Activated naive CD4-positive, alpha-beta T cell (primary cell): ENCODE results near the gene LRRIQ1.
"Not testable (repeated sequence)": the region's sequence is repeated elsewhere in the genome, so short reads cannot be mapped to it uniquely, and the experiment has no call there.

Experiments
- DNase-seq, 4 experiments: peaks; one replicate each; lab custom pipeline; 2025; lab: John Stamatoyannopoulos, UW

LRRIQ1 gene

GRCh38 chr12:85036234-85036707, at the start of gene LRRIQ1, which contains the start of gene TSPAN19:
LRRIQ1 (plus strand) TSS chr12:85036351; CDS start chr12:85038177, 1,826 bp downstream.
TSPAN19 (minus strand) TSS chr12:85036277; CDS start chr12:85029946, 6,331 bp downstream.
- DNase-seq: no peak

GRCh38 chr12:84986586-84986985, 49.6 kb upstream of the LRRIQ1 start:
- DNase-seq: no peak

GRCh38 chr12:84994426-84994825, 41.7 kb upstream of the LRRIQ1 start:
- no peak for DNase-seq

GRCh38 chr12:84995641-84996040, 40.5 kb upstream of the LRRIQ1 start:
- DNase-seq: no peak

- DNase-seq: no peak
Measured at GRCh38 chr12:84996759-84997158, 39.4 kb upstream of the LRRIQ1 start.

GRCh38 chr12:84998341-84998740, 37.8 kb upstream of the LRRIQ1 start:
- no peak for DNase-seq

GRCh38 chr12:85000729-85001128, 35.4 kb upstream of the LRRIQ1 start:
- DNase-seq: no peak

- DNase-seq: no peak
Measured at GRCh38 chr12:85002778-85003296, 33.3 kb upstream of the LRRIQ1 start.

GRCh38 chr12:85004204-85004603, 31.9 kb upstream of the LRRIQ1 start:
- no peak for DNase-seq

GRCh38 chr12:85005047-85005446, 31.1 kb upstream of the LRRIQ1 start:
- DNase-seq: not testable (repeated sequence)

GRCh38 chr12:85005615-85006014, 30.5 kb upstream of the LRRIQ1 start:
- no peak for DNase-seq

- no peak for DNase-seq
Measured at GRCh38 chr12:85006206-85006605, 29.9 kb upstream of the LRRIQ1 start.

- no peak for DNase-seq
Measured at GRCh38 chr12:85007836-85008235, 28.3 kb upstream of the LRRIQ1 start.

- DNase-seq: no peak
Measured at GRCh38 chr12:85016413-85016812, 19.7 kb upstream of the LRRIQ1 start.

- no peak for DNase-seq
Measured at GRCh38 chr12:85017133-85017532, 19.0 kb upstream of the LRRIQ1 start.

GRCh38 chr12:85017618-85018017, 18.5 kb upstream of the LRRIQ1 start:
- no peak for DNase-seq

GRCh38 chr12:85018098-85018497, 18.1 kb upstream of the LRRIQ1 start:
- DNase-seq: no peak

GRCh38 chr12:85029456-85029855, 6.7 kb upstream of the LRRIQ1 start:
- no peak for DNase-seq

GRCh38 chr12:85036733-85037132, 582 bp downstream of the LRRIQ1 start:
- DNase-seq: no peak

- no peak for DNase-seq
Measured at GRCh38 chr12:85041395-85041794, 5.2 kb downstream of the LRRIQ1 start.

- no peak for DNase-seq
Measured at GRCh38 chr12:85043829-85044228, 7.7 kb downstream of the LRRIQ1 start.

- DNase-seq: no peak
Measured at GRCh38 chr12:85057370-85057963, 21.3 kb downstream of the LRRIQ1 start.

- DNase-seq: no peak
Measured at GRCh38 chr12:85058339-85058738, 22.2 kb downstream of the LRRIQ1 start.

- DNase-seq: no peak
Measured at GRCh38 chr12:85059594-85059993, 23.4 kb downstream of the LRRIQ1 start.
